SK-N-SH (cell line): ENCODE results near the gene LRRC56. TPM values are rescaled to one million over a fixed set of nuclear protein-coding genes. Genes with fewer than 3 reads are reported as not detected.

Experiments used
- CTCF ChIA-PET: fragments of 300-600, 350-600 bp; formaldehyde crosslinking; extraction: SDS; loops from one replicate; lab custom pipeline; 2021; lab: Yijun Ruan, JAX
- POLR2A ChIA-PET: fragments of 350-600 bp; sonication (Branson Sonifier 250); formaldehyde crosslinking; extraction: SDS; loops from one replicate; lab custom pipeline; 2020; ENCODE audit warnings: antibody characterized with exemption, inconsistent platforms; lab: Yijun Ruan, JAX
- DNase-seq: peaks from one replicate; pipeline ENCODE4 v3.0.0; 2012
- H2AFZ ChIP-seq: fragments of 200-600 bp; sonication (generic); 2 replicates; pipeline ENCODE4 v1.8.1; 2016; ENCODE audit warnings: antibody characterized with exemption, mild to moderate bottlenecking, low read depth
- H3F3A ChIP-seq: fragments of 200-600 bp; sonication (generic); replicated peaks from 2 replicates; pipeline ENCODE3; 2016; ENCODE audit warnings: antibody characterized with exemption, mild to moderate bottlenecking; ENCODE audit not compliant: insufficient read depth
- H3K27ac ChIP-seq, 2 experiments: fragments of 200-500 bp in 1 of 2; fragments of 200-600 bp in 1 of 2; sonication (Bioruptor generic) in 1 of 2; sonication (generic), shearing (Covaris generic) in 1 of 2; 2 replicates each; pipeline versions ENCODE4 v1.5.1 to v1.6.1; 2014 to 2016; ENCODE audit warnings: low read depth in 2 of 2, inconsistent platforms in 1 of 2, low read length in 1 of 2, mild to moderate bottlenecking in 1 of 2, mixed read lengths in 1 of 2
- H3K27me3 ChIP-seq: fragments of 200-600 bp; sonication (generic), shearing (Covaris generic); 2 replicates; pipeline ENCODE4 v1.6.1; 2016; ENCODE audit warnings: mixed run types; ENCODE audit not compliant: insufficient read depth
- H3K36me3 ChIP-seq, 2 experiments: fragments of 200-500 bp in 1 of 2; fragments of 200-600 bp in 1 of 2; sonication (Bioruptor generic) in 1 of 2; sonication (generic) in 1 of 2; replicated peaks in 1 of 2; 2 replicates each; pipeline versions ENCODE3 to v1.5.1; 2014 to 2016; ENCODE audit warnings: low read length in 1 of 2, mild to moderate bottlenecking in 1 of 2; ENCODE audit not compliant: insufficient read depth in 2 of 2, control insufficient read depth in 1 of 2
- H3K4me1 ChIP-seq, 2 experiments: fragments of 200-500 bp in 1 of 2; fragments of 200-600 bp in 1 of 2; sonication (Bioruptor generic) in 1 of 2; sonication (generic), shearing (Covaris generic) in 1 of 2; 2 replicates each; pipeline versions ENCODE4 v1.5.1 to v1.6.1; 2014 to 2016; ENCODE audit warnings: low read depth in 1 of 2, low read length in 1 of 2, mixed run types in 1 of 2; ENCODE audit not compliant: insufficient read depth in 2 of 2, control insufficient read depth in 1 of 2
- H3K4me2 ChIP-seq: fragments of 200-600 bp; sonication (generic), shearing (Covaris generic); 2 replicates; pipeline ENCODE4 v1.6.1; 2017; ENCODE audit warnings: mixed run types
- H3K4me3 ChIP-seq, 2 experiments: fragments of 200-500 bp in 1 of 2; fragments of 200-600 bp in 1 of 2; sonication (Bioruptor generic) in 1 of 2; sonication (generic), shearing (Covaris generic) in 1 of 2; 2 replicates each; pipeline versions ENCODE4 v1.5.1 to v1.8.1; 2014 to 2016; ENCODE audit warnings: low read depth in 2 of 2, inconsistent platforms in 1 of 2, low read length in 1 of 2, mild to moderate bottlenecking in 1 of 2, mixed read lengths in 1 of 2, moderate library complexity in 1 of 2
- H3K79me2 ChIP-seq: fragments of 200-600 bp; sonication (generic); 2 replicates; pipeline ENCODE4 v1.8.1; 2017; ENCODE audit warnings: mild to moderate bottlenecking; ENCODE audit not compliant: insufficient read depth
- H3K9ac ChIP-seq: fragments of 200-600 bp; sonication (generic); 2 replicates; pipeline ENCODE4 v1.6.1; 2017; ENCODE audit warnings: mixed run types
- H3K9me2 ChIP-seq: fragments of 200-600 bp; sonication (generic); 2 replicates; pipeline ENCODE4 v1.6.1; 2017; ENCODE audit warnings: mixed run types
- H3K9me3 ChIP-seq: fragments of 200-600 bp; sonication (generic); 2 replicates; pipeline ENCODE4 v1.6.1; 2017; ENCODE audit warnings: mixed run types, mild to moderate bottlenecking, moderate library complexity
- H4K20me1 ChIP-seq: fragments of 200-600 bp; sonication (generic); 2 replicates; pipeline ENCODE4 v1.6.1; 2017; ENCODE audit warnings: mild to moderate bottlenecking, mixed run types; ENCODE audit not compliant: insufficient read depth
- EZH2phosphoT487 ChIP-seq: fragments of 200-600 bp; sonication (generic); IDR thresholded peaks from 2 replicates; pipeline ENCODE4 v1.6.1; 2017; ENCODE audit warnings: low read depth, mixed run types, mild to moderate bottlenecking, antibody characterized with exemption, moderate library complexity, borderline replicate concordance
- FOXJ3 ChIP-seq: sonication (generic); formaldehyde crosslinking; IDR thresholded peaks from 2 replicates; pipeline ENCODE4 v1.5.1; 2020; ENCODE audit warnings: mild to moderate bottlenecking, missing genetic modification reagents
- GATA2 ChIP-seq: sonication (generic); formaldehyde crosslinking; IDR thresholded peaks from 2 replicates; pipeline ENCODE4 v1.5.0; 2020; ENCODE audit warnings: mild to moderate bottlenecking, missing genetic modification reagents
- JUND ChIP-seq: IDR thresholded peaks from 2 replicates; pipeline ENCODE4 v1.4.0; 2012
- MEF2A ChIP-seq: IDR thresholded peaks from 2 replicates; pipeline ENCODE4 v1.4.0; 2012; ENCODE audit warnings: low read depth, borderline replicate concordance
- NFIC ChIP-seq: IDR thresholded peaks from 2 replicates; pipeline ENCODE4 v1.4.0; 2012; ENCODE audit warnings: borderline replicate concordance
- NRF1 ChIP-seq: IDR thresholded peaks from 2 replicates; pipeline ENCODE4 v1.6.1; 2012; ENCODE audit warnings: low read depth, mild to moderate bottlenecking, low read length
- POLR2AphosphoS5 ChIP-seq: IDR thresholded peaks from 2 replicates; pipeline ENCODE4 v1.6.1; 2012; ENCODE audit warnings: low read depth, low read length
- RAD21 ChIP-seq: IDR thresholded peaks from 2 replicates; pipeline ENCODE4 v1.6.1; 2012; ENCODE audit warnings: mild to moderate bottlenecking, low read length
- RCOR1 ChIP-seq: fragments of 150-350 bp; IDR thresholded peaks from 2 replicates; pipeline ENCODE4 v1.6.1; 2017; ENCODE audit warnings: antibody characterized with exemption, low read length
- RXRA ChIP-seq: IDR thresholded peaks from 2 replicates; pipeline ENCODE4 v1.4.0; 2012; ENCODE audit warnings: low read depth, mild to moderate bottlenecking, borderline replicate concordance
- SIN3A ChIP-seq: IDR thresholded peaks from 2 replicates; pipeline ENCODE4 v1.6.1; 2012; ENCODE audit warnings: low read depth, mild to moderate bottlenecking, low read length, moderate library complexity, borderline replicate concordance
- SMC3 ChIP-seq: IDR thresholded peaks from 2 replicates; pipeline ENCODE4 v1.6.1; 2012; ENCODE audit warnings: low read depth, low read length, improper control_type of control experiment
- TAF1 ChIP-seq: IDR thresholded peaks from 2 replicates; pipeline ENCODE4 v1.6.1; 2012; ENCODE audit warnings: low read depth, mild to moderate bottlenecking, low read length, moderate library complexity, borderline replicate concordance
- TCF12 ChIP-seq: IDR thresholded peaks from 2 replicates; pipeline ENCODE4 v1.4.0; 2012
- YY1 ChIP-seq: IDR thresholded peaks from 2 replicates; pipeline ENCODE4 v1.4.0; 2012; ENCODE audit warnings: low read depth, mild to moderate bottlenecking
- WGBS: methylation state at CpG from one replicate; pipeline ENCODE4 v1.1.6; 2017; ENCODE audit warnings: low lambda C conversion rate; 5-methylcytosine and 5-hydroxymethylcytosine counted together
- polyA plus RNA-seq, 3 experiments: library from polyadenylated mRNA; depleted of rRNA; stranded (reverse); fragments of >200 nt; gene quantifications; 2 replicates each; pipeline ENCODE4 v1.2.3, GENCODE V29; 2012
- TF ChIP-seq, protein P1 (sequence below): IDR thresholded peaks from 2 replicates; pipeline ENCODE4 v1.4.0; 2012; ENCODE audit warnings: low read depth, borderline replicate concordance
- TF ChIP-seq, protein P2 (sequence below): IDR thresholded peaks from 2 replicates; pipeline ENCODE4 v1.6.1; 2012; ENCODE audit warnings: mild to moderate bottlenecking, low read depth, low read length, moderate library complexity
- TF ChIP-seq, protein P3 (sequence below): IDR thresholded peaks from 2 replicates; pipeline ENCODE4 v1.4.0; 2012; ENCODE audit warnings: low read depth, borderline replicate concordance

Gene LRRC56
- polyA plus RNA-seq, 1 of the 3 experiments (the other 2 are of a cell fraction): 1.2 TPM

DNA sequence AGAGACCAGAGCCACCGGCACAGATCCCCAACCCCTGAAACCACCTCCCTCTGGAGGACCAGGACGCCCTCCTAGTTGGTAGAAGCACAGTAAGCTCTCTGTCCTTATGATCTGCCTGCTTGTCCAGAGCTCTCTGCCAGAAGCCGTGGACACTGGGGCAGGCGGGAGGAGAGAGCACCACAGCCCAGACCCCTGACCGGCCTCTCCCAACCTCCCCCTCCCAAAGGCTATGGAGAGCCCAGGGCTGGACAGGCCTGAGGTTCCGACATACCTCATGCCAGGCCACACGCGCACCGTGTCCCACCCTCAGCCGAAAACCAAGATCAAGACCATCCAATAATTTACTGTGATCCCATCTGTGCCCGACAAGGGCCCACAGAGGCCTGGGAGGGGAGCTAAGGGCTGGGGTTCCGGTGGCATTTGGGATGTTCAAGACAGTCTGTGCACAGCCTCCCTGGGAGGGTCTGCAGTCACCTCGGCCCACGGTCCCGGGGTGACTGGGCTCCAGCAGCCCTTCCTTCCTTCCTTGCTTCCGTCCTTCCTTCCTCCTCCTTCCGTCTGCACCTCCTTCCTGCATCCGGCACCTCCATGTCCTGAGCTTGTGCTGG is 5.3 kb upstream of the LRRC56 start:
- peaks cover 10% of the 10 kb centered on the region; the same call in 1 of the 2 replicates for H4K20me1 ChIP-seq
- TF ChIP-seq NFIC: no peak
- TF ChIP-seq EZH2phosphoT487: no peak
- TF ChIP-seq SMC3: no peak
- no peak for TF ChIP-seq MEF2A
- TF ChIP-seq FOXJ3 (CRISPR knock-in tag): no peak
- TF ChIP-seq, all 33 proteins: peak for 0
- Histone ChIP-seq H3F3A (no peaks in the 10 kb centered on the region), H3K27ac (no peak overlapping the region), H3K27me3 (no peaks in the 10 kb centered on the region), H3K79me2 (peaks cover 15% of the 10 kb centered on the region), H3K4me3 (no peak overlapping the region), H3K4me2 (no peak overlapping the region), H3K9ac (no peak overlapping the region), H3K9me3 (no peaks in the 10 kb centered on the region), H2AFZ (no peak overlapping the region), H3K4me1 (peaks cover 0 to 12% of the 10 kb centered on the region in 2 experiments; a peak in 1 of 4 replicates), H3K36me3 (peaks cover 0 to 27% of the 10 kb centered on the region in 2 experiments), H3K9me2 (no peaks in the 10 kb centered on the region)
- CTCF ChIA-PET: interaction anchor here (2.3 kb wide), 2 partner anchors 13 to 22 kb away, joined by 5 to 13 read pairs; no protein-coding TSS in a partner anchor
- 94% methylated on average over 10 of the region's 18 CpGs for WGBS
- no peak for DNase-seq
- POLR2A ChIA-PET: no interaction called here

DNA sequence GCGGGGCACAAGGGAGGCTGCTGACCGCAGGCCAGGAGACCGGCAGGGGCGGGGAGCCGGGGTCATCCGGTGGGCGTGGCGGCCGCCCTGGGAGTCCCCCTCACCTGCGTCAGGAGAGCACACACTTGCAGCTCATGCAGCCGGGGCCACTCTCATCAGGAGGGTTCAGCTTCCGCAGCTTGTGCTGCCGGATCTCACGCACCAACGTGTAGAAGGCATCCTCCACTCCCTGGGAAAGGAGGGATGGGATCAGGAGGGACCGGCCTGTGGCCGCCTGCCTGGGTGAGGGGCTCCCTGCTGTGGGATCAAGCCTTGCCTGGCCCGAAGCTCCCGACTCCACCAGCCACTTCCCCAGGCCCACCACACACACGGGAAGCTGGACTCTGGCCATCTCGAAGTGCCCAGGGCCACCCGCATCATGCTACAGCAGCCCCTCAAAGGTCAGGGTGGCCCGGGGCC is 4.8 kb upstream of the LRRC56 start:
- CTCF ChIA-PET: interaction anchor here (2.3 kb wide), 2 partner anchors 14 to 22 kb away, joined by 5 to 13 read pairs; no protein-coding TSS in a partner anchor
- WGBS: 96% methylated on average over 10 of the region's 23 CpGs

More for the DNA sequence above, 4.8 kb upstream of the LRRC56 start:
- TF ChIP-seq, protein P1, sequence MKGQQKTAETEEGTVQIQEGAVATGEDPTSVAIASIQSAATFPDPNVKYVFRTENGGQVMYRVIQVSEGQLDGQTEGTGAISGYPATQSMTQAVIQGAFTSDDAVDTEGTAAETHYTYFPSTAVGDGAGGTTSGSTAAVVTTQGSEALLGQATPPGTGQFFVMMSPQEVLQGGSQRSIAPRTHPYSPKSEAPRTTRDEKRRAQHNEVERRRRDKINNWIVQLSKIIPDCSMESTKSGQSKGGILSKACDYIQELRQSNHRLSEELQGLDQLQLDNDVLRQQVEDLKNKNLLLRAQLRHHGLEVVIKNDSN: no peak
- TF ChIP-seq NRF1 (no peak), SMC3 (no peak), GATA2 (CRISPR knock-in tag) (no peak), YY1 (no peak), TCF12 (no peak), SIN3A (no peak), RAD21 (no peak), RXRA (no peak), RCOR1 (no peak), POLR2AphosphoS5 (no peak), TAF1 (no peak), JUND (no peak)
- TF ChIP-seq, protein P2, sequence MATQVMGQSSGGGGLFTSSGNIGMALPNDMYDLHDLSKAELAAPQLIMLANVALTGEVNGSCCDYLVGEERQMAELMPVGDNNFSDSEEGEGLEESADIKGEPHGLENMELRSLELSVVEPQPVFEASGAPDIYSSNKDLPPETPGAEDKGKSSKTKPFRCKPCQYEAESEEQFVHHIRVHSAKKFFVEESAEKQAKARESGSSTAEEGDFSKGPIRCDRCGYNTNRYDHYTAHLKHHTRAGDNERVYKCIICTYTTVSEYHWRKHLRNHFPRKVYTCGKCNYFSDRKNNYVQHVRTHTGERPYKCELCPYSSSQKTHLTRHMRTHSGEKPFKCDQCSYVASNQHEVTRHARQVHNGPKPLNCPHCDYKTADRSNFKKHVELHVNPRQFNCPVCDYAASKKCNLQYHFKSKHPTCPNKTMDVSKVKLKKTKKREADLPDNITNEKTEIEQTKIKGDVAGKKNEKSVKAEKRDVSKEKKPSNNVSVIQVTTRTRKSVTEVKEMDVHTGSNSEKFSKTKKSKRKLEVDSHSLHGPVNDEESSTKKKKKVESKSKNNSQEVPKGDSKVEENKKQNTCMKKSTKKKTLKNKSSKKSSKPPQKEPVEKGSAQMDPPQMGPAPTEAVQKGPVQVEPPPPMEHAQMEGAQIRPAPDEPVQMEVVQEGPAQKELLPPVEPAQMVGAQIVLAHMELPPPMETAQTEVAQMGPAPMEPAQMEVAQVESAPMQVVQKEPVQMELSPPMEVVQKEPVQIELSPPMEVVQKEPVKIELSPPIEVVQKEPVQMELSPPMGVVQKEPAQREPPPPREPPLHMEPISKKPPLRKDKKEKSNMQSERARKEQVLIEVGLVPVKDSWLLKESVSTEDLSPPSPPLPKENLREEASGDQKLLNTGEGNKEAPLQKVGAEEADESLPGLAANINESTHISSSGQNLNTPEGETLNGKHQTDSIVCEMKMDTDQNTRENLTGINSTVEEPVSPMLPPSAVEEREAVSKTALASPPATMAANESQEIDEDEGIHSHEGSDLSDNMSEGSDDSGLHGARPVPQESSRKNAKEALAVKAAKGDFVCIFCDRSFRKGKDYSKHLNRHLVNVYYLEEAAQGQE: no peak
- TF ChIP-seq, protein P3, sequence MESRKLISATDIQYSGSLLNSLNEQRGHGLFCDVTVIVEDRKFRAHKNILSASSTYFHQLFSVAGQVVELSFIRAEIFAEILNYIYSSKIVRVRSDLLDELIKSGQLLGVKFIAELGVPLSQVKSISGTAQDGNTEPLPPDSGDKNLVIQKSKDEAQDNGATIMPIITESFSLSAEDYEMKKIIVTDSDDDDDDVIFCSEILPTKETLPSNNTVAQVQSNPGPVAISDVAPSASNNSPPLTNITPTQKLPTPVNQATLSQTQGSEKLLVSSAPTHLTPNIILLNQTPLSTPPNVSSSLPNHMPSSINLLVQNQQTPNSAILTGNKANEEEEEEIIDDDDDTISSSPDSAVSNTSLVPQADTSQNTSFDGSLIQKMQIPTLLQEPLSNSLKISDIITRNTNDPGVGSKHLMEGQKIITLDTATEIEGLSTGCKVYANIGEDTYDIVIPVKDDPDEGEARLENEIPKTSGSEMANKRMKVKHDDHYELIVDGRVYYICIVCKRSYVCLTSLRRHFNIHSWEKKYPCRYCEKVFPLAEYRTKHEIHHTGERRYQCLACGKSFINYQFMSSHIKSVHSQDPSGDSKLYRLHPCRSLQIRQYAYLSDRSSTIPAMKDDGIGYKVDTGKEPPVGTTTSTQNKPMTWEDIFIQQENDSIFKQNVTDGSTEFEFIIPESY: no peak
- Histone ChIP-seq H3K4me3 (no peak overlapping the region), H3K27ac (no peak overlapping the region), H3K79me2 (peaks cover 15% of the 10 kb centered on the region), H3K9me2 (no peaks in the 10 kb centered on the region), H4K20me1 (peaks cover 10% of the 10 kb centered on the region; the same call in 1 of the 2 replicates), H3F3A (no peaks in the 10 kb centered on the region), H3K9me3 (no peaks in the 10 kb centered on the region), H3K27me3 (no peaks in the 10 kb centered on the region), H3K9ac (no peak overlapping the region), H2AFZ (no peak overlapping the region), H3K4me1 (peaks cover 0 to 12% of the 10 kb centered on the region in 2 experiments; a peak in 1 of 4 replicates), H3K36me3 (peaks cover 0 to 27% of the 10 kb centered on the region in 2 experiments), H3K4me2 (no peak overlapping the region)
- POLR2A ChIA-PET: no interaction called here
- DNase-seq: no peak
